UCSD-AML1 (cell line): Measurements from ENCODE around the gene ERBB4.
"Not testable (repeated sequence)": the region's sequence is repeated elsewhere in the genome, so short reads cannot be mapped to it uniquely, and the experiment has no call there.

Experiments
- DNase-seq: peaks from one replicate; lab custom pipeline; 2025; ENCODE audit not compliant: unreplicated experiment; lab: John Stamatoyannopoulos, UW

ERBB4 gene

GRCh38 chr2:211652327-211652726, 886.3 kb downstream of the ERBB4 start:
- no peak for DNase-seq

GRCh38 chr2:211649331-211649730, 889.3 kb downstream of the ERBB4 start:
- no peak for DNase-seq

GRCh38 chr2:211631503-211631902, 907.1 kb downstream of the ERBB4 start:
- no peak for DNase-seq

GRCh38 chr2:211623096-211623495, 915.5 kb downstream of the ERBB4 start:
- no peak for DNase-seq

- DNase-seq: no peak
Observed at GRCh38 chr2:211620986-211621385, 917.6 kb downstream of the ERBB4 start.

- DNase-seq: no peak
Observed at GRCh38 chr2:211617803-211618202, 920.8 kb downstream of the ERBB4 start.

GRCh38 chr2:211611621-211612020, 927.0 kb downstream of the ERBB4 start:
- DNase-seq: no peak

GRCh38 chr2:211611061-211611518, 927.5 kb downstream of the ERBB4 start:
- DNase-seq: no peak

- no peak for DNase-seq
Observed at GRCh38 chr2:211609127-211609526, 929.5 kb downstream of the ERBB4 start.

- DNase-seq: no peak
Observed at GRCh38 chr2:211599146-211599545, 939.5 kb downstream of the ERBB4 start.

- DNase-seq: no peak
Observed at GRCh38 chr2:211598238-211598637, 940.4 kb downstream of the ERBB4 start.

- not testable (repeated sequence) for DNase-seq
Observed at GRCh38 chr2:211592006-211592405, 946.6 kb downstream of the ERBB4 start.

GRCh38 chr2:211591426-211591825, 947.2 kb downstream of the ERBB4 start:
- no peak for DNase-seq

- no peak for DNase-seq
Observed at GRCh38 chr2:211568439-211568838, 970.2 kb downstream of the ERBB4 start.

- no peak for DNase-seq
Observed at GRCh38 chr2:211564441-211564840, 974.2 kb downstream of the ERBB4 start.

- DNase-seq: no peak
Observed at GRCh38 chr2:211545582-211545981, 993.0 kb downstream of the ERBB4 start.

- DNase-seq: no peak
Observed at GRCh38 chr2:211534632-211535031, 1004.0 kb downstream of the ERBB4 start.

GRCh38 chr2:211524248-211524647, 1014.4 kb downstream of the ERBB4 start:
- DNase-seq: not testable (repeated sequence)

GRCh38 chr2:211516537-211516936, 1022.1 kb downstream of the ERBB4 start:
- DNase-seq: no peak

- DNase-seq: no peak
Observed at GRCh38 chr2:211514049-211514448, 1024.6 kb downstream of the ERBB4 start.

- DNase-seq: no peak
Observed at GRCh38 chr2:211513446-211513845, 1025.2 kb downstream of the ERBB4 start.

GRCh38 chr2:211512806-211513205, 1025.8 kb downstream of the ERBB4 start:
- no peak for DNase-seq

- DNase-seq: no peak
Observed at GRCh38 chr2:211503856-211504255, 1034.7 kb downstream of the ERBB4 start.

- no peak for DNase-seq
Observed at GRCh38 chr2:211503198-211503597, 1035.4 kb downstream of the ERBB4 start.
